ENCODE measurements around the gene TMIE. TPM values are rescaled to one million over a fixed set of nuclear protein-coding genes. Genes with fewer than 3 reads are reported as not detected.

Gene TMIE
- total RNA-seq, 1 donor from 2014 or later = 2.5 TPM

DNA sequence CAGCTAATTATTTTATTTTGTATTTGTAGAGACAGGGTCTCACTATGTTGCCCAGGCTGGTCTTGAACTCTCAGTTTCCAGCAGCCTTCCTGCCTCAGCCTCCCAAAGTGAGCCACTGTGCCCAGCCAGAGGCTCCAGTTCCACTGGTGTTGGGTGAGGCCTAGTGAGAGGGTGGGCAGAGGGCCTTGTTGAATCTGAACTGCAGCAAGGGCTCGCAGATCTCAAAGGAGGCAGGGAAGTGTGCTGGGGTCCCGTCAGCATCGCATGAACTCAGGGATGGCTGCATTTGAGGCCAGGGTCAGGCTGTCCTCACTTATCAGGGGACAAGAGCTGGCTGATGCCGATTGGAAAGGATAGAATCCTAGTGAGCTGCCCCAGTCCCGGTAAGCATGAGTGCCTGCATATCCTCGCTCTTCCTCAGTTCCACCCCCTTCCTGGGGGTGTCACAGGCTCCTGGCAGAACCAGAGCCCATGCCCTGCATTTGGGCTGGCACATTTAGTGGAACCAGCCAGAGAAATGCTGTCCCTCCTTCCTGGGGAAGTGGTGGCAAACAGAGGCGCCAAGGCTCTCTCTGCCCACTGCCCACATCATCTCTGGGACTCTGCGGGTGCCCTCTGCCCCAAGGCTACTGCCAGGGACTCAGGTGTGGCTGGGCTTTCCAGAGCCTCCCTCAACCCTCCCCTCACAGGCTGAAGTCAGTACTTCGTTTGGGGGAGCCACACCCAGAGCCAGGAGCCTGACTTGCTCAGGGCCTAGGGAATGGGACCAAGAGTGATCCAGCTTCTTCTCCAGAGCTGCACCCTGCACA is 31.8 kb upstream of the TMIE start:
- no peak for DNase-seq

DNA sequence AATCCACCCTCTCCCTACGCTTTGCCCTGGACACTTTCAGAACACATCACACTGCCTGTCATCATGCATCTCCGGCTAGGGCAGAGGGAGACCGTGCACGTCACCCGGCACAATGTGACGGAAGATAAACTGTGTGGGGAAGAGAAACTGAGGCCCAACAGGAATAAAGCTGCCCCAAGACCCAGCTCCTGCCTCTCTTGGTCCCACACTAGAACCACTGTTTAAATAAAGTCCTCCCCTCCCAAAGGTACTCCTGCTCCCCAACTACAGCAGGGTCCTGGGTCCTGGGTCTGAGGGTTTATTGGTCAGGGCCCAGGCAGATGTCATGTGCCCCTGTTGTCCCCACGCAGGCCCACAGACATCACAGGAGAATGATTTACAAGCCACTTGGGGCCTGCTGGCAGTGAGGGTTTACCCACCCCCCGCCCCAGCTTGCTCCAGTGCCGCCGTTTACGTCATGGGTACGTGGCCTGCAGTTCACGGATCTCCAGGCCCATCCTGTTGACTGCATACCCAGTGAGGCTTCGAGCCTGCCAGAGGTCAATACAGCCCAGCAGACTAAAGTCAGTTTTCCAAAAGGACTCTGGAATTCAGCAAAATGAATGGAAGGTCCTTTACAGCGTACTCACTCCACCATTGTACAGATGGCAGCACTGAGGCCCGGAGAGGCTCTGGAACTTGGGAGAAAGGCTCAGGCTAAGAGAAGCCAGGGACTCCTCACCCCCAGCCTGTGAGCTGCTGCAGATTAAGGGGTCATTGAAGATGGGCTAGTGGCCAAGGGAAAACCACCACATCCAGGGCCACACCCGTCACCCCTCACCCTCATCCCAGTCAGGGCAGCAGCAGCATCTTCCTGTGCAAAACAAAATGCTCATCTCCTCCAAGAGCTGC is 30.9 kb upstream of the TMIE start:
- no peak for DNase-seq

GRCh38 chr3:46670891-46671427 is 30.2 kb upstream of the TMIE start:
- DNase-seq = no peak

DNA sequence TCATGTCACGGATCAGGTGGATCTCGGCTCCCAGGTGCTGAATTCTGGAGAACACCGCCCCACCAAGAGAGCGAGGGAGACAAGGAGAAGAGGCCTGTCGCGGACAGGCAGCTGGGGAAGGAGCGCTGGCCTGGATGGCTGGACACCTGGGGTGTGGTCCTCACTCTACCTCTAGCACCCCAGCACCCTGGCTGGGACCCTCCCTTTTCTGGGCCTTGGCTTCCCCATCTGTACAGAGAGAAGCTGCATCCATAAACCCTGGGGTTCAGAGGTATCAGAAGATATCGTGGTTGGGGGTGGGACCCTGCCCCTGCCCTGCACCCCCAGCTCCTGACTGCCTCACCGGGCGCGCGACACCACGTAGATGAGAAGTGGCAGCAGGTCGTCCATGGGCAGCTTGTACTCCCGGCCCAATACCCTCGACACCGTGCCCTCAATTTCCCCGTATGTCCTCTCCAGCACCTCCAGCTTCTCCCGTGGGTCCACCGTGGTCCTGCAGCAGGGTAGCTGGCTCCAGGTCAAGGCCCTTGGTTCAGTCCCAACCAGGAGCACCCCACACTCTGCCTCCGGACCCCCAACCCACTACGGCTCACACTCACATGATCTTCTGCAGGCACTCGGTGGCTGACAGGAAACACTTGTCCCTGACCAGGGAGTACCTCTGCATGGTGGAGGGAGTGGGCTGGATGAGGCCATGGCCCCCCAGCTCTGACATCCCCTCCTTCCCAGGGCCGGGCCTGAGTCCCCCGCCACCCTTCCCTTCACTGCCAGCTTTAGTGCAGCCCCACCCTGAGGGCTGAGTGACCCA is 29.4 kb upstream of the TMIE start:
- DNase-seq = no peak

DNA sequence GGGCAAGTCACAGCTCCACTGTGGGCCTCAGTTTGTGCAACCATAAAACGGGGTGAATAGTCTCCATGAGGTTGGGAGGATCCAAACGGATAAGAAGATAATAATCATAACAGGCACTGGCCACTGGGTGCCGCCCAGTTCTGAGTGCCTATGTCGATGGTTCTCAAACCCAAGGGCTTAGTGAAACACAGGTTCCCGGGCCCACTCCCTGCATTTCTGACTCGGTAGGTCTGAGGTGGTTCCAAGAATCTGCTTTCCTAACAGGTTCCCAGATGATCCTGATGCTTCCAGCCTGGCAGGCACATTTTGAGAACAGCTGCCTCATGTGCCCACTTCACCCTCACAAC is 28.9 kb upstream of the TMIE start:
- DNase-seq = no peak

DNA sequence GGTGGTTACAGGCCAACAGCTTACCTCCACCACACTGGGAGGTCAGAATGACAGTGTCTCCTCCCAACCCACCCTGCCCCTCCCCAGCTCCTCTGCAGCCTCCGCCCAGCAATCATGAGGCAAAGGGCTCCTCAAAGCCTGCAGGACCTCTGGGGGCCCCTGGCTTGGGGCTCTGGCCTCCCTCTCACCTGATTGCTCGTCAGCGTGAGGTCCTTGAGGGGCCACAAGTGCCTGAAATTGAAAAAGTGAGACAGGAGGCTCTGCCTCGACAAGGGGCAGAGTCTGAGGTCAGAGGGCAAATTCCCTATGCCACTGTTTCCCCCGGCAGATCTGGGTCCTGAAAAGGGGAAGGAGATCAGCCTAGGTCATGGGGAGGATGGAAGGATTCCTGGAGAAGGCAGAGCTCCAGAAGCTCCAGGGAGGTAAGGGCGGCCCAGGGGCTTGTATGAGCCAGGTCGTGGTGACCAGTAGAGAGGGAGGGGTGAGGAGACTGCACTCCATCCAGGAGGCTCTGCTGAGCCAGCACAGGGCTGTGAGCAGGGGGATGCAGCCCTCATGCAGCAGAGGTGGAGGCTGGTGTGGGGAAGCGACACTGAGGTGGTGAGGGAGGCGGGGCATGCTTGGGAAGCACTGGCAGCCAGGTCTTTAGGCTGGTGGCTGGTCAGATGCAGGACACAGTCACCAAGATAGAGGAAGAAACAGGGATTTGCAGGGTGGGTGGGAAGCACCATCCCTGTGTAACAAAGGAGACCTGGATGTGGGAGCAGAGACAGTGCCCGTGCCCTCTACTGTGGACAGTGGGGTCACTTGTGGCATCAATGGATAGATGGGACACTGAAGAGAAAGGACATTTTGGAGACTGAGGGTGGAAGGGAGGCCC is 27.8 kb upstream of the TMIE start:
- no peak for DNase-seq

DNA sequence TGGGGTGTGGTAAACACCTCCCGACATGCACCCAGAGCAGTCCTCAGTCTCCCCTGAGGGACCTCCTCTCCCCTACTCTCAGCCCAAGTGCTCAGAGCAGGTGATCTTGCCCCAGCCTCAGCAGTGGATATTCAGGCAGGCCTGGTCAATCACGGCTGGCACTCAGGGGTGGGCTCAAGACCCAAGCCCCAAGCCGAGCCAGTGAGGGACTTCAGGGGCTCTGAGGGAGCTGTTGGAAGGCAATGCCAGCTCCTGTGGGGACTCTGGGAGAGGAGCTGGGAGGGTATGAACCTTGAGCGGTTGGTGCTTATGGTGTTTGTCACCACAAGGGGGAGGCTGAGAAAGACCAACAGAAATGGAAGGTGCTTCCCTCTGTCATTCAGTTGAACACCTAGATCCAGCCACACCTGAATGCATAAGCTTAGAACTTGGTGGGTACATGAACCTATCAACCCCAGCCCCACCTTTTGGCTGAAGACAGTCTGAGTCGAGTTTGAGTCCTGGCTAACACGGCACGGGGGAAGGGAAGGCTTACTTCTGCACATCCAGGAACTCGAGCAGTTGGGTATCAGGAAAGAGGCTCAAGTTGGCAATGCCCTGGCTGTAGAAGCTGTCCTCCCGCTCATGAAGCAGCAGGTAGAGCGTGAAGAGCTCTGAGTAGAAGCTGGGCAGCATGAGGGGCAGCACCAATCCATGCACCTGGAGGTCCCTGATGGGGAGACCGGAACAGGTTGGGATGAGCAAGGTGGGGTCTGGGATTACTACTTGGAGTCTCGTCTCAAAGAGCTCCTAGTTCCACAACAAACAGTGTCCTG is 27.0 kb upstream of the TMIE start:
- DNase-seq = no peak

GRCh38 chr3:46675426-46675825 is 25.8 kb upstream of the TMIE start:
- no peak for DNase-seq

DNA sequence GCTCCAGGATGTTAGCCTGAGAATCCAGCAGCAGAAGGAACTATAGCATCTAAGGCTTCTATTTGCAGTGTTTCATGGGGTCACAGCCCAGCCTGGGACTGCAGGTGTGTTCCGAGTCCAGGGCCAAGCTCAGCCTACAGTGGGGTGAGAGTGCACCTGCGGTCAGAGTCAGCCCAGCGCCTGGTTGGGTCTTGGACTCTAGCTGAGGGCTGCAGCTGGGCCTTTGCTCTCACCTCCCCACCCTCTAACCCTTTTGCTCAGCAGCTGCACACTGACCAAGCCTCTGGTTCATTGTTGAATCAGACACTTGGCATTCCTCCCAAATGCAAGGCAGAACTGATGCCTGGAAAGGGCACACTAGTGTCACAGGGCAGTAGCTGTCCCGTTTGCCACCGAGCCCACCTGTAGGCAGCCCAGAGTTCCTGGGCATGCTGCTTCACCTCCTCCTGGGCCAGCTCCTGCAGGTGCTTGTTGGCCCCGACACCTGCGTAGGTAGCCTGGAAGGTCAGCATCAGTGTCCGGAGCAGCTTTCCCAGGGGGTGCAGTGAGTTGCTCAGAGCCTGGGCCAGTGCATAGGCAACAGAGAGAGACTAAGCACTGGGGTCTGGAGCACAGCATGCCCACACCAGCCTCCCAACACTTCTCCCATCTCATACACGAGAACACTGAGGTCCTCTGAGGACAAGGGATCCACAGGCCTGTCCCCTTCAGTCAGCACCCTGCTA is 25.2 kb upstream of the TMIE start:
- DNase-seq = no peak

DNA sequence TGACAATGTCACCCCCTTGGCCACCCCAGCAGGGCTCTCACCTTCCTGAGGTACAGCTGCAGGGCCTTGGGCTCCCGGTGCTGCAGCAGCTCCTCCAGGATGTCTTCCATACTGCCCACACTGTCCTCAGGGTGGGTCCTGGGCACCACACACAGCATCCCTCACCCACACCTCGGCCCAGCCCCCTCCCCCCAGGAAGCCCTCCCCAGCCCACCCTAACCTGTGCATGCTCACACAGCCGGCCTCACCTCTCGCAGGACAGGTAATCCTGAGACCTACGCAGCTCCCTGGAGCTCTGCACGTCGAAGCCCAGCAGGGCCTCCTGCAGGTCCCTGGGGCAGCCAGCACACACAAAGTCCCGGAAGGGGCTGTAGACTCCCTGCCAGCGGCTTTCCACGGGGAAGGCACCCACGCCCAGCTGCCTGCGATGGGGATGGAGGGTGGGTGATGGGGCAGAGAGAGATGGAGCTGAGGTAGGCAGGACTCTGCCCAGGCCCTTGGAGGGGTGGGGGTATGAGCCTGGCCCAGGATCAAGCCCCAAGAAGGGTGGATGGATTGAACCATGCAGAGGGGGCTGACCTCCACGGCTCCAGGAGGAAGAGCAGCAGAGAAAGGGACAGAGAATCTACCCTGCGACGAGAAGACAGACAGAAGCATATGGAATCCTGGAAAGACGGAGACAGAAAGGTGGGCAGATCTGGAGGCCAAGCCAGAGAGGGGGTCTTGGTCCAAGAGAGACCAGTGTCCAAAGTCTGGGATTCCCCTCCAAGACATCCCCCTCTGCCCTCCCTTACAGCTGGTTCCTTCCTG is 24.4 kb upstream of the TMIE start:
- no peak for DNase-seq

- no peak for DNase-seq
Measured at GRCh38 chr3:46677411-46677726, 23.8 kb upstream of the TMIE start.

DNA sequence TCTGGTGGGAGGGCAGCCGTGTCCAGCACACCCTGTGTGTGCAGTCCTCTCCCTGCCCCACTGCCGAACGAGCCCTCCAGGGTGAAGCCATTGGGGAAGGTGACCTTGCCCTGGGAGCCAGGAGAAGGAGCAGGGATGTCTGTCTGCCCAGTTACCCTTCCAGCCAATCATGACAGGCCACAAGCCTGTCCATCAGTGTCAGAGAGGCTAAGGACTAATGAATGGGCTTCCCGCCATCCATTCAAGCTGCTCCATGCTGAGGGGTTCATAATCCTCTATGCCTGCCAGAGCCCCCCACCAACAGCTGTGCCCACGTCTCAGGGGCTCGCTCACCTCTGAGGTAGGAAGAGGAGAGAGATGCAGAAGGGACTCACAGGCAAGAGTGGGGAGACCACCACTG is 22.9 kb upstream of the TMIE start:
- DNase-seq = no peak

GRCh38 chr3:46679681-46680080 is 21.5 kb upstream of the TMIE start:
- DNase-seq = no peak

DNA sequence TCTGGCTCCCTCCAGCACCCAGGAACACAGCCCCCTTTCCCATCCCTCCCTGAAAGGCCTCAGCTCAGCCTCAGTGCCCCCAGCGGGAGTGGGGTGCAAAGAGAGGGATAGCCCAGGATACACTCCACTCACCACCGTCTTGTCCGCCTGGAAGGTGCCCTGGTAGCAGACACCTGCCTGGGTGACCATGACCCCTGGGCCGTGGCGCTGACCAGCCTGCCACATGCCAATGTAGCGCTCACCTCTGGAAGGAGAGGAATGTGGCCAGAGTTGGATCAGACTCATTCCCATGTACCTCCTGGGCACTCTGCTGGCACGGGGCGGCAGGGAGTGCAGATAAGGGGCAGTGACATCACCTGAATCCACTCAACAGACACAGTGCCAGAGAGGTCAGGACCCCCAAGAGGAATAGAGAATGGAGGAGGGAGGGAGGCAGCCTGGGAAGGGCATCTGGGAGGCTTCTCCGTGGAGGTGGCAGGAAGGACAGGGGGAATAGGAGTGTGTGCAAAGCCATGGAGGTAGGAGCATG is 20.8 kb upstream of the TMIE start:
- no peak for DNase-seq

- no peak for DNase-seq
Measured at GRCh38 chr3:46681387-46681786, 19.8 kb upstream of the TMIE start.

DNA sequence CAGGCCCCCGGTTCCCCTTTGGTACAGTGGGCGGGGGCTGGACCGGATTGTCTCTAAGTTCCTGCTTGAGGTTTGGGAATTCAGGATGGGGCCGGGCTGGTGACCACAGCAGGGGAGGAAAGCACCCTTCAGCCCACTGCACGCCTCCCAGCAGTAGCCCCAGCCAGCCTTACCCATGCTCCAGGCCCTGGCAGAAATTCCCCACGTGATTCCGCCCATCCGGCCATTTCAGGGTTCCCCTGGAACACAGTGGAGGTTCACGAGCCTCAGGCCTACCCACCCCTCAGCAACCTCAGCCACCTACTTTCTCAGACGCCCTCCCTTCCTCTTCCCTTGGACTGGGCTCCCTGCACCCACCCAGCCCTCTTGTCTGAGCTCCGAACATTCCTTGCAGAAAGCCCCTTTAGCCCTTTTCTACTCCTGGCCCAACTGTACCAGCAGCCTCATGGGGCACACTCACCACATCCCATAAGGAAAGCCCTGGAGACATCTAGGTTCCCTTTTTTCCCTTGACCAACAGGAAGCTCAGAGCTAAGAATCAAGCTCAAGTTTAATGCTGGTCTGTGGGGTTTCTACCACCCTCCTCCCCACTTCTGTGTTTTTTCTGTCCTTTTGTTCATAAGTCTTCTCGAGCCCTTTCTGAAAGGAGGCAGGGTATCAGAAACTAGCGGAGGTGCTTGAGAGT is 19.2 kb upstream of the TMIE start:
- no peak for DNase-seq

GRCh38 chr3:46682974-46683373 is 18.2 kb upstream of the TMIE start:
- no peak for DNase-seq

- no peak for DNase-seq
Measured at GRCh38 chr3:46684891-46685290, 16.3 kb upstream of the TMIE start.

Measured in occipital lobe (tissue), 2 donors.